ENCODE results near the gene KRTAP5-9. TPM values are rescaled to one million over a fixed set of nuclear protein-coding genes. Genes with fewer than 3 reads are reported as not detected.
"Not testable (repeated sequence)": the region's sequence is repeated elsewhere in the genome, so short reads cannot be mapped to it uniquely, and the experiment has no call there.

Gene KRTAP5-9
- 1 to 10 TPM in 1 of 2 donors, under 1 TPM in 1; 0.61 to 1.2 TPM for total RNA-seq
- long read RNA-seq = 0 reads

GRCh38 chr11:71548120-71548519 lies at the start of gene KRTAP5-9:
KRTAP5-9 (plus strand) TSS chr11:71548420; CDS start chr11:71548658, 238 bp downstream.
- DNase-seq (no peak), ATAC-seq (no peak)
- intact Hi-C loops (cut with DNase I, micrococcal nuclease) = no loop called here

DNA sequence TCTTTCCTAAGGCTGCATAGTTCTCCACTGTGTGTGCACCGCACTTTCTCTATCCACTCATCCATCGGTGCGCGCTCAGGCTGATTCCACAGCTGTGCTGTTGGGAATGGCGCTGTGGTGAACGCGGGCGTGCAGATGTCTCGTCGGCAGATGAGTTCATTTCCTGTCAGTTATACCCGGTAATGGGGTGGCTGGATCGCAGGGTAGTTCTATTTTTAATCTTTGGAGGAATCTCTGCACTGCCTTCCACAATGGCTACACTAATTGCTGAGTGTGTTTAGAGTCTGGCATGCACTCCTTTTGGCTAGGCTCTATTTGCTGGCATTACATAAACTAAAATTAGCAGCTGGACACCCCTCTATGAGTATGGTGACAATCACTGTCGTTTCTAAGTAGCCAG lies 49.1 kb upstream of the KRTAP5-9 start:
- ATAC-seq (no peak), DNase-seq (no peak)
- intact Hi-C loops (cut with DNase I, micrococcal nuclease) = no loop called here

DNA sequence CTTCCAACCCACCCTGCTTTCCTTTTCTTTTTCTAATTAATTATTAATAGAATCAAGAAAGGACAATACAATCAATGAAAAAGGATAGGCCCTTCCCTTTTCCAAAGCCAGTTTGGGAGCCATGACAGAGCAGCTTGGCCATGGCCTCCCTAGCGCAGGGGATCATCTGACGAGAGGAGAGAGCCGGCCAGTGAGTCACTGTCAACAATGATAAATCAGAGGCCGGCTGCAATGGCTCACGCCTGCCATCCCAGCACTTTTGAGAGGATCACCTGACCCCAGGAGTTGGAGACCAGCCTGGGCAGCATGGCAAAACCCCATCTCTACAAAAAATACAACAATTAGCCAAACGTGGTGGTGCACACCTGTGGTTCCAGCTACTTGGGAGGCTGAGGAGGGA lies 48.7 kb upstream of the KRTAP5-9 start:
- DNase-seq (no peak), ATAC-seq (no peak)
- intact Hi-C loops (cut with DNase I, micrococcal nuclease) = no loop called here

DNA sequence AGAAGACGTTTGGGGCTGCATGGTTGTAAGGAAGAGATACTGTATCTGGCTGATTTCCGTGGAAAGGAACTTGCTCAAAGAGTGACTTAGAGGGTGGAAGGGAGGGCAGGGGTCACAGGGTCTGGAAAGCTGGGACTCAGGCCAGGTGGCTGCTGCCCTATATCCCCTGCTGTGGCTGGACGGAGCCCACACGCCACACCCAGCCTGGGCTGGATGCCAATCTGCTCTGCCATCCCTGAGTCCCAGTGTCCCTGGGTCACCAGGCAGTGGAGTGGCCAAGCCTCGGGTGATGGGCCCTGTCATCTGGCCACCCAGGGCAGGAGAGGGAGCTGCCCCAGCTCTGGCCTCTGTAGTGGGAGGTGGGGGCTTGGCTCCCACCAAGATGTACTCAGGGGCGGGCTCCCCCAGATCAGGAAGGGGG lies 47.6 kb upstream of the KRTAP5-9 start:
- intact Hi-C loops (cut with DNase I, micrococcal nuclease) = no loop called here
- DNase-seq = peak in 1 of 2 donors; percentile 33
- ATAC-seq = peak; percentile 73

GRCh38 chr11:71501071-71501985 lies 46.9 kb upstream of the KRTAP5-9 start:
- intact Hi-C loops (cut with DNase I, micrococcal nuclease) = no loop called here
- DNase-seq (no peak), ATAC-seq (no peak)

- intact Hi-C loops (cut with DNase I, micrococcal nuclease) = no loop called here
- DNase-seq (no peak), ATAC-seq (no peak)
These were observed 46.2 kb upstream of the KRTAP5-9 start for GRCh38 chr11:71502026-71502425.

GRCh38 chr11:71502871-71503435 lies 45.3 kb upstream of the KRTAP5-9 start:
- intact Hi-C loops (cut with DNase I, micrococcal nuclease) = no loop called here
- ATAC-seq = no peak
- no peak for DNase-seq

DNA sequence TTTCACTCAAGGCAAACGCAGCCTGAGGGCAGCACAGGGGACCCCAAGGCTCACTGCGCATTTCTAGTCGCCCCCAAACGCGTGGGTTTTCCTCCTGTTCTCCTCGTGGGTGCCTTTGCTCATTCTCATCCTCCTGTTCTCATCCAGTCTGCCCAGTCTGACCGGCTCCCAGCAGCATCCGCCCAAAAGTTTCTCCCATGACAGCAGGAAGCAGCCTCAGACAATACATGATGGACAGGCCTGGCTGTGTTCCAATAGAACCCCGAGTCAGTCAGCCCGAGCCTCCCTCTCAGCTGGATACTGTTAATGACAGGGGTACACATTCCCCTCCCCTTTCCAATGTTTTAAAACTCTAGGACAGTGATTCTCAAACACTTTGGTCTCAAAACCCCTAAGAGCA lies 43.7 kb upstream of the KRTAP5-9 start:
- ATAC-seq = no peak
- intact Hi-C loops (cut with DNase I, micrococcal nuclease) = no loop called here
- no peak for DNase-seq

DNA sequence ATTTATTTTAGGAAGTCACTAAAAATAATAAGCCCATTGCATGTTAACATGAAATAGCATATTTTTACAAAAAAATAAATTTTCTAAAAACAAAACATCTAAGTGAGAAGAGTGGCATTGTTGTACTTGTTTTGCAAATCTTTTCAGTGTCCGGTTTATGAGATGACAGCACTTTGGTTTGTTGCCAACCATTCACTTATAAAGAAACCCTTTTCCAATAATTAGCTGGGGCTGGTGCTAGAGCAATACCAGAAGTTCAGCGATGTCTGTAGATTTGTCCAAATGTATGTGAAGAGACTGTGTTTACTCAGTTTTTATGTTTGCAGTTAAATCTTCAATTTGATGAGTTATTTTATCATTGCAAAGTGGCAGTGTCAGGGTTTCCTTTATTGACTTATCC lies 43.2 kb upstream of the KRTAP5-9 start:
- intact Hi-C loops (cut with DNase I, micrococcal nuclease) = no loop called here
- DNase-seq (no peak), ATAC-seq (no peak)

- DNase-seq = no peak
- no peak for ATAC-seq
- intact Hi-C loops (cut with DNase I, micrococcal nuclease) = no loop called here
These were observed 42.4 kb upstream of the KRTAP5-9 start for GRCh38 chr11:71505781-71506180.

GRCh38 chr11:71507102-71507501 lies 41.1 kb upstream of the KRTAP5-9 start:
- DNase-seq (no peak), ATAC-seq (no peak)
- intact Hi-C loops (cut with DNase I, micrococcal nuclease) = no loop called here

DNA sequence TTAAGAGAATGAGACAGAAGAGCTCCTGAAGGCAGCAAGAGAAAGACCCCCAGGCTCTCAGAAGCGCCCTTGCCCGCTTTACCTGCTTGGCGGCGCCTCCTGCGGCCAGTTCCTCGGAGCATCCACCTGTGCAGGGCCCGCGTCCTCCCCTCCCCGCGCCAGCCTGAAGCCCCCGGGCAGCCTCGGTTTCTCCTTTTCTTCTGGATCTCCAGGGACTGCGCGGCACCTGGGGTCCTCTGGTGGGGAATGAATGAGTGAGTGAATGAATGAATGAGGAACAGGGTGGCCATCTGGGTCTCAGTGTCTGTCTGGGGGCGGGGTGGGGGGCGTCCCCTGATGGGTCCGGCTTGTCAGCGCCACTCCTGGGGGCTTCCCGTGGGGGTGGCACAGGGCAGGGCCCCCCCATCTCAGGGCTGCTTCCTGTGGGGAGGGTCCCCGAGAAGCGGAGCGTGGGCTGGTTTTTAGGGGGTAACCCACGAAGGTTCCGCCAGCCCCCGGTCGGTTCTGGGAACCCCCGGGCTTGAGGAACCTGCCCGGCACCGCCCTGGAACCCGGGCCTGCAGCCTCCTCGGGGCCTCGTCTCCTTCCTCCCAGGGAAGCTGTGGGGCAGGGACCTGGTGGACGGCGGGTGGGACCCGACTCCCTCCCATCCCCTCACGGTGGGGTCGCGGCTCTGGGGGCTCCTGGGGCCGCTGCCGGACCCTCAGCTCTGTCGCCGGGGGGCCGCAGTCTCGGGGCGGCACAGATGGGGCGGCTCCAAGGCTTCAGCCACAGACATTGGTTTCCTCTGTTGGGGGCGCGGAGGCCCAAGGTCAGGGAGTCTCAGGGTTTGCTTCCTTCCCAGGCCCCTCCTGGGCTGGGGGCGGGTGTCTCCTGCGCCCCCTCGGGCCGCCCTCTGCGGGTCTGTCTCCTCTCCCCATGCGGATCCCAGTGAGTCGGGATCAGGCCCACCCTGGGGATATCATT lies 29.4 kb upstream of the KRTAP5-9 start:
- intact Hi-C loops (cut with DNase I, micrococcal nuclease) = no loop called here
- ATAC-seq = no peak
- DNase-seq = no peak

GRCh38 chr11:71519546-71519945 lies 28.7 kb upstream of the KRTAP5-9 start:
- ATAC-seq = no peak
- intact Hi-C loops (cut with DNase I, micrococcal nuclease) = no loop called here
- no peak for DNase-seq

- intact Hi-C loops (cut with DNase I, micrococcal nuclease) = no loop called here
- ATAC-seq = no peak
- no peak for DNase-seq
These were observed 22.9 kb upstream of the KRTAP5-9 start for GRCh38 chr11:71525188-71525937.

GRCh38 chr11:71525938-71526495 lies 22.2 kb upstream of the KRTAP5-9 start:
- no peak for DNase-seq
- ATAC-seq = peak; percentile 72
- intact Hi-C loops (cut with DNase I, micrococcal nuclease) = no loop called here

GRCh38 chr11:71526796-71527575 lies 21.2 kb upstream of the KRTAP5-9 start, which contains the start of gene KRTAP5-7:
KRTAP5-7 (plus strand) TSS chr11:71527267; CDS start chr11:71527301, 34 bp downstream.
- DNase-seq; intact Hi-C loops (cut with DNase I, micrococcal nuclease): not testable (repeated sequence)
- ATAC-seq = peak; percentile 55

DNA sequence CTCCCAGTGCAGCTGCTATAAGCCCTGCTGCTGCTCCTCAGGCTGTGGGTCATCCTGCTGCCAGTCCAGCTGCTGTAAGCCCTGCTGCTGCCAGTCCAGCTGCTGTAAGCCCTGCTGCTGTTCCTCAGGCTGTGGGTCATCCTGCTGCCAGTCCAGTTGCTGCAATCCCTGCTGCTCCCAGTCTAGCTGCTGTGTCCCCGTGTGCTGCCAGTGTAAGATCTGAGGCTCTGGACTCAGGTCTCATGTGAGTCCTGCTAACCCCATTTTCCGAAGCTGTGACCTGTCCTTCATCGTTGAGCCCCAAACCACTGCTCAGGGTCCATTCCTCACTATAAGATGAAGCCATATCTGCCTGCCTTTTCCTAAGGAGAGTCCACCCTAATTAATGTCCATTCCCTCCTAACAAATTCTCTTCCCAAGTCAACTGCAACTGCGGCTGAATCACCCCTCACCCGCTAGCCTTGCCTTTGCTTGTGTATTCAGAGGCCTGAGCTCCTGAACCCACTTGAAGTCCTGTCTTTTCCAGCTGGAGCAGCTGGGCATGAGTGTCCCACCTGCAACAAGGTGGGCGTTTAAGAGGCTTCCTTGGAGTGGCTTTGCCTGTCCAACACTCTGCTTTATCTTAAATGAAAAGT lies 20.5 kb upstream of the KRTAP5-9 start:
- DNase-seq (no peak), ATAC-seq (no peak)
- intact Hi-C loops (cut with DNase I, micrococcal nuclease) = no loop called here
